Measurements from ENCODE around the gene STK17A. TPM values are rescaled to one million over a fixed set of nuclear protein-coding genes. Genes with fewer than 3 reads are reported as not detected.

Gene STK17A
- total RNA-seq, 1 experiment from 2014 or later: 9.8 TPM

DNA sequence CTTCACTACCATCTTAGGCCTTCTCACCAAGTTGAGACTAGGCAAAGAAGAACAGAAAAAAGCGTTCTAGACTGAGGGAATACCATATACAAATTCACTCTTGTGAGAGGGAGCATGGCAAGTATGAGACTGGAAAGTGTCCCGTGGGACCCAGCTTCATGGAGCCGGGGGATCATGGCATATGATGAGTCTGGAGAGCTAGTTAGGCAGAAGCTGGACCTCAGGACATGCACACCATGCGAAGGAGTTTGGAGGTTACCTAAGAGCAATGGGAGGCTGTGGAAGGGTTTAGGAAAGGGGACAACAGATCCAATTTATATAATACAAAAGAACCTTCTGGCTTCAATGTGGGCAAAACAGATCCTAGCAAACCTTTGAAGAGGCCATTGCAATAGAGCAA lies 34.1 kb downstream of the STK17A start:
- no peak overlapping the region for H2AK5ac ChIP-seq (ENCODE audit: insufficient read length, low read length)
- Mint-ChIP-seq H3K27ac (no peak overlapping the region), H3K36me3 (ENCODE audit: insufficient read depth in 1 of 3, low read depth in 3 of 3) (peaks cover 0 to 12% (median 4%) of the 10 kb centered on the region in 3 experiments; a peak in 4 of 7 replicates), H3K4me1 (no peaks in the 10 kb centered on the region), H3K27me3 (ENCODE audit: low read depth) (no peaks in the 10 kb centered on the region), H3K9me3 (no peaks in the 10 kb centered on the region), H3K4me3 (no peak overlapping the region)
- H3K27ac ChIP-seq (ENCODE audit: insufficient read length, low read depth, low read length): no peak overlapping the region
- no peaks in the 10 kb centered on the region for H3K9me3 ChIP-seq (ENCODE audit: control insufficient read depth, low read depth, low read length)
- no peaks in the 10 kb centered on the region for H3K79me2 ChIP-seq (ENCODE audit: insufficient read depth, low read length)
- DNase-seq: no peak
- no CpG with 5 or more reads among the region's 4 CpGs for WGBS (ENCODE audit: extremely low coverage, insufficient read length, low lambda C conversion rate)
- no peaks in the 10 kb centered on the region; the same call in 1 of the 2 replicates for H3K4me1 ChIP-seq (ENCODE audit: insufficient read depth, low read length)
- no peak overlapping the region for H3K9ac ChIP-seq (ENCODE audit: extremely low read depth, insufficient read length, low read length)
- no peak overlapping the region for H2BK5ac ChIP-seq (ENCODE audit: insufficient read length, low read length)
- H3K23ac ChIP-seq (ENCODE audit: insufficient read length, low read depth, low read length): no peak overlapping the region
- H4K8ac ChIP-seq (replicated peaks; ENCODE audit: insufficient read length, low read depth, low read length): no peak overlapping the region
- no peak overlapping the region for H4K91ac ChIP-seq (ENCODE audit: insufficient read length, low read depth, low read length)
- no peak overlapping the region for H2BK15ac ChIP-seq (ENCODE audit: low read depth, low read length)
- H3K23me2 ChIP-seq (ENCODE audit: insufficient read length, low read depth, low read length, poor library complexity, severe bottlenecking): peaks cover 2% of the 10 kb centered on the region
- H4K5ac ChIP-seq (ENCODE audit: insufficient read length, low read depth, low read length): no peak overlapping the region
- no peak overlapping the region for H2BK12ac ChIP-seq (ENCODE audit: insufficient read length, low read depth, low read length)
- no peaks in the 10 kb centered on the region for H4K20me1 ChIP-seq (ENCODE audit: control insufficient read depth, insufficient read depth, insufficient read length)
- H2BK120ac ChIP-seq (ENCODE audit: low read depth, low read length, poor library complexity, severe bottlenecking): no peak overlapping the region
- TF ChIP-seq, protein P1, sequence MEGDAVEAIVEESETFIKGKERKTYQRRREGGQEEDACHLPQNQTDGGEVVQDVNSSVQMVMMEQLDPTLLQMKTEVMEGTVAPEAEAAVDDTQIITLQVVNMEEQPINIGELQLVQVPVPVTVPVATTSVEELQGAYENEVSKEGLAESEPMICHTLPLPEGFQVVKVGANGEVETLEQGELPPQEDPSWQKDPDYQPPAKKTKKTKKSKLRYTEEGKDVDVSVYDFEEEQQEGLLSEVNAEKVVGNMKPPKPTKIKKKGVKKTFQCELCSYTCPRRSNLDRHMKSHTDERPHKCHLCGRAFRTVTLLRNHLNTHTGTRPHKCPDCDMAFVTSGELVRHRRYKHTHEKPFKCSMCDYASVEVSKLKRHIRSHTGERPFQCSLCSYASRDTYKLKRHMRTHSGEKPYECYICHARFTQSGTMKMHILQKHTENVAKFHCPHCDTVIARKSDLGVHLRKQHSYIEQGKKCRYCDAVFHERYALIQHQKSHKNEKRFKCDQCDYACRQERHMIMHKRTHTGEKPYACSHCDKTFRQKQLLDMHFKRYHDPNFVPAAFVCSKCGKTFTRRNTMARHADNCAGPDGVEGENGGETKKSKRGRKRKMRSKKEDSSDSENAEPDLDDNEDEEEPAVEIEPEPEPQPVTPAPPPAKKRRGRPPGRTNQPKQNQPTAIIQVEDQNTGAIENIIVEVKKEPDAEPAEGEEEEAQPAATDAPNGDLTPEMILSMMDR (conservative IDR thresholded peaks at IDR 0.05): no peak
- no peak overlapping the region for H3K14ac ChIP-seq (ENCODE audit: insufficient read depth, low read length)
- H3K56ac ChIP-seq (ENCODE audit: insufficient read length, low read depth, low read length): no peak overlapping the region
- H3K4me2 ChIP-seq (ENCODE audit: insufficient read depth, insufficient read length, low read length): no peak overlapping the region
- no peak overlapping the region for H2BK20ac ChIP-seq (ENCODE audit: low read depth, low read length, poor library complexity, severe bottlenecking)
- no peaks in the 10 kb centered on the region for H3K79me1 ChIP-seq (ENCODE audit: insufficient read depth, low read depth, low read length, poor library complexity, severe bottlenecking)
- H2AFZ ChIP-seq (ENCODE audit: low read length): no peak overlapping the region
- no peak overlapping the region for H3K18ac ChIP-seq (ENCODE audit: insufficient read length, low read depth, low read length)
- H3T11ph ChIP-seq (ENCODE audit: low read length): no peak overlapping the region
- H3K4ac ChIP-seq (ENCODE audit: low read depth, low read length): no peak overlapping the region
- no peaks in the 10 kb centered on the region for H3K27me3 ChIP-seq (ENCODE audit: insufficient read depth, low read length)

All from H9 (cell line).